Measurements from ENCODE around the gene UGT2B15.
"Not testable (repeated sequence)": the region's sequence is repeated elsewhere in the genome, so short reads cannot be mapped to it uniquely, and the experiment has no call there.

The UGT2B15 gene

DNA sequence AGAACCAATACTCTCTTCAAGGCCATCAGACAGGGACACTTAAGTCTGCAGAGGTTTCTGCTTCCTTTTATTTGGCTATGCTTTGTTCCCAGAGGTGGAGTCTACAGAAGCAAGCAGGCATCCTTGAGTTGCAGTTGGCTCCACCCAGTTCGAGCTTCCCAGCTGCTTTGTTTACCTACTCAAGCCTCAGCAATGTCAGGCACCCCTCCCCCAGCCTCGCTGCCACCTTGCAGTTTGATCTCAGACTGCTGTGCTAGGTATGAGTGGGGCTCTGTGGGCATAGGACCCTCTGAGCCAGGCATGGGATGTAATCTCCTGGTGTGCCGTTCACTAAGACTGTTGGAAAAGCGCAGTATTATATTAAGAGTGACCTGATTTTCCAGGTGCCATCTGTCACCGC is 12.6 kb upstream of the UGT2B15 start:
- Histone ChIP-seq H3K4me3 (ENCODE audit: low read length in 2 of 2) (no peak overlapping the region), H3K9ac (ENCODE audit: low read length in 2 of 2) (no peak overlapping the region), H3K9me3 (ENCODE audit: control insufficient read depth in 2 of 2, low read length in 2 of 2) (peaks cover 0 to 2% of the 10 kb centered on the region in 2 donors), H3K27ac (ENCODE audit: low read length) (no peak overlapping the region), H3K27me3 (ENCODE audit: control insufficient read depth in 1 of 2, insufficient read depth in 2 of 2, low read length in 2 of 2) (no peaks in the 10 kb centered on the region), H3K36me3 (ENCODE audit: control insufficient read depth in 2 of 2, insufficient read depth in 2 of 2, low read length in 2 of 2) (no peaks in the 10 kb centered on the region), H3K4me1 (ENCODE audit: control insufficient read depth, insufficient read depth, low read length) (no peaks in the 10 kb centered on the region)

DNA sequence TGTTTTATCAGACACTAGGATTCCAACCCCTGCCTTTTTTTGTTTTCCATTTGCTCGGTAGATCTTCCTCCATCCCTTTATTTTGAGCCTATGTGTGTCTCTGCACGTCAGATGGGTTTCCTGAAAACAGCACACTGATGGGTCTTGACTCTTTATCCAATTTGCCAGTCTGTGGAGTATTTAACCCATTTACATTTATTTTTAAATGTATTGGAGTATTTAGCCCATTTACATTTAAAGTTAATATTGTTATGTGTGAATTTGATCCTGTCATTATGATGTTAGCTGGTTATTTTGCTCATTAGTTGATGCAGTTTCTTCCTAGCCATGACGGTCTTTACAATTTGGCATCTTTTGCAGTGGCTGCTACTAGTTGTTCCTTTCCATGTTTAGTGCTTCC is 10.8 kb upstream of the UGT2B15 start:
- not testable (repeated sequence) for H3K36me3 ChIP-seq (ENCODE audit: control insufficient read depth in 2 of 2, insufficient read depth in 2 of 2, low read length in 2 of 2); H3K27ac ChIP-seq (ENCODE audit: low read length); H3K27me3 ChIP-seq (ENCODE audit: control insufficient read depth in 1 of 2, insufficient read depth in 2 of 2, low read length in 2 of 2); H3K9me3 ChIP-seq (ENCODE audit: control insufficient read depth in 2 of 2, low read length in 2 of 2); H3K9ac ChIP-seq (ENCODE audit: low read length in 2 of 2); H3K4me3 ChIP-seq (ENCODE audit: low read length in 2 of 2); H3K4me1 ChIP-seq (ENCODE audit: control insufficient read depth, insufficient read depth, low read length)

DNA sequence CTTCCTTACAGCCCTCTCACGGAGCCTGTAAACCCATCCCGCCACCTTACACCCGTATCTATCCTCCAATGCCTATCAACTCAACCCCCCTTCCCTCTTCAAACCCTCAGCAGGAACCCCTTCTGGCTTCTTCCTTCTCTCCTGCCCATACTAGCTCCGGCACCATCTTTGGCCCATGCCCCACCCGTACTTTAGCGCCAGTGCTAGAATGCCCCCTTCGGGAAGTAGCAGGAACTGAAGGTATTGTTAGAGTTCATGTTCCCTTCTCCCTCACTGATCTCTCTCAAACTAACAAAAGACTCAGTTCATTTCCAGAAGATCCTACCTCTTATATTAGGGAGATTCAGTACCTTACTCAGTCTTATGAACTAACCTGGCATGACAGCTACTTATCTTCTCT is 2.7 kb upstream of the UGT2B15 start:
- no peak overlapping the region for H3K9ac ChIP-seq (ENCODE audit: low read length in 2 of 2)
- H3K27ac ChIP-seq (ENCODE audit: low read length): no peak overlapping the region
- no peak overlapping the region for H3K4me3 ChIP-seq (ENCODE audit: low read length in 2 of 2)
- no peaks in the 10 kb centered on the region for H3K9me3 ChIP-seq (ENCODE audit: control insufficient read depth in 2 of 2, low read length in 2 of 2)
- no peaks in the 10 kb centered on the region for H3K27me3 ChIP-seq (ENCODE audit: control insufficient read depth in 1 of 2, insufficient read depth in 2 of 2, low read length in 2 of 2)
- H3K36me3 ChIP-seq (ENCODE audit: control insufficient read depth in 2 of 2, insufficient read depth in 2 of 2, low read length in 2 of 2): no peaks in the 10 kb centered on the region
- no peaks in the 10 kb centered on the region for H3K4me1 ChIP-seq (ENCODE audit: control insufficient read depth, insufficient read depth, low read length)

DNA sequence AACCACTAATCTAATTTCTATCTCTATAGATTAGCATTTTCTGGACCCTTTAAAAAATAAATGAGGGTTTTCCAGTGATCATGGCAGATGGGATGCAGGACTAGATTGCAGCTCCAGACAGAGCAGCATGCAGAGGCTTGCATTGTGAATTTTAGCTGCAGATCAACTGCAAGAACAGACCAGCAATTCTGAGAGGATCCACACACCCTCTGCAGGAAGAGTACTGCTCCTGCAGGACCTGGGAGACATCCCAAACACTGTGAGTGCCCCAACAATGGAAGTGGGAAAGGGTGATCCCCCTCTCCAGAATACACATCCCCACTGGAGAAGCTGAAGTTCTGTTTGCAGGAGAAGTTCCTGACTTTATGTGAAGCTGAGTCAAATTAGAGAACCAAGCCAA is 765 bp upstream of the UGT2B15 start:
- H3K4me3 ChIP-seq (ENCODE audit: low read length in 2 of 2); H3K27ac ChIP-seq (ENCODE audit: low read length); H3K36me3 ChIP-seq (ENCODE audit: control insufficient read depth in 2 of 2, insufficient read depth in 2 of 2, low read length in 2 of 2); H3K27me3 ChIP-seq (ENCODE audit: control insufficient read depth in 1 of 2, insufficient read depth in 2 of 2, low read length in 2 of 2); H3K9me3 ChIP-seq (ENCODE audit: control insufficient read depth in 2 of 2, low read length in 2 of 2); H3K4me1 ChIP-seq (ENCODE audit: control insufficient read depth, insufficient read depth, low read length); H3K9ac ChIP-seq (ENCODE audit: low read length in 2 of 2): not testable (repeated sequence)

DNA sequence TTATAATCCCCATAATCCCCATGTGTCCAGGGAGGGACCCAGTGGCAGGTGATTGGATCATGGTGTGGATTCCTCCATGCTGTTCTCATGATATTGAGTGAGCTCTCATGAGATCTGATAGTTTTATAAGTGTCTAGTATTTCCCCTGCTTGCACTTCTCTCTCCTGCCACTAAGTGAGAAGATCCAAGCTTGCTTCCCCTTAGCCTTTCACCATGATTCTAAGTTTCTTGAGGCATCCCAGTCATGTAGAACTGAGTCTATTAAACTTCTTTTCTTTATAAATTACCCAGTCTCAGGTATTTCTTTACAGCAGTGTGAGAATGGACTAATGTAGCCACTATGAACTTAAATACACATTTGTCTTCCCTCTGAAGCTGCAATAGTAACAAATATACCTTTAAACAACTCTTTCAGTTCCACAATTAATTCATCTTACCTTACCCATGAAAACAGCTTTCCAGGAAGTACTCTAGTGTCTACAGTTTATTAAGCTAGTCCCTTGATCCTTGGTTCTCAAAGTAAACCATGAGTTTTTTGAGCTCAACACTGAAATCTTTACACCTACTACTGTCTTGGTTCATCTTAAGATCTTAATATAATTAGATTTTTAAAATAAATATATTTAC is 1.8 kb downstream of the UGT2B15 start:
- H3K27ac ChIP-seq (ENCODE audit: low read length); H3K9me3 ChIP-seq (ENCODE audit: control insufficient read depth in 2 of 2, low read length in 2 of 2); H3K4me1 ChIP-seq (ENCODE audit: control insufficient read depth, insufficient read depth, low read length); H3K36me3 ChIP-seq (ENCODE audit: control insufficient read depth in 2 of 2, insufficient read depth in 2 of 2, low read length in 2 of 2); H3K4me3 ChIP-seq (ENCODE audit: low read length in 2 of 2); H3K9ac ChIP-seq (ENCODE audit: low read length in 2 of 2); H3K27me3 ChIP-seq (ENCODE audit: control insufficient read depth in 1 of 2, insufficient read depth in 2 of 2, low read length in 2 of 2): not testable (repeated sequence)

DNA sequence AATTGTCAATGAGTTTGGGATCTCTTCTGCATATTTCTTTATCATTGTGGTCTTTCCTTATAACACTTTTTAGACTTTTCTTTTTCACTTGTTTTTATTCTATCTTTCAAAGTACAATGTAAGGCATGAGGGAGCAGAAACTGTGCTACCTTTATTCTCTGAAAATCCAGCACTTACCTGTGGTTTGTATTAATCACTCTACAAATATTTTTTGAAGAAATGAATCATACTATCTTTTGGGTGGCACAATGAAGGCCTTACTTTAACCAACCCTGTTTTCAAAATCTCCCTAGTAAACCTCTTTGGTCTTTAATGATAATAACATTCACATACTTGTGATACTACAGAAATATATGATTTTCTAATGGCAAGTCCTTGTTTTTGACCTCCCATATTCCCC is 2.9 kb downstream of the UGT2B15 start:
- not testable (repeated sequence) for H3K4me3 ChIP-seq (ENCODE audit: low read length in 2 of 2); H3K27ac ChIP-seq (ENCODE audit: low read length); H3K4me1 ChIP-seq (ENCODE audit: control insufficient read depth, insufficient read depth, low read length); H3K9me3 ChIP-seq (ENCODE audit: control insufficient read depth in 2 of 2, low read length in 2 of 2); H3K36me3 ChIP-seq (ENCODE audit: control insufficient read depth in 2 of 2, insufficient read depth in 2 of 2, low read length in 2 of 2); H3K9ac ChIP-seq (ENCODE audit: low read length in 2 of 2); H3K27me3 ChIP-seq (ENCODE audit: control insufficient read depth in 1 of 2, insufficient read depth in 2 of 2, low read length in 2 of 2)

DNA sequence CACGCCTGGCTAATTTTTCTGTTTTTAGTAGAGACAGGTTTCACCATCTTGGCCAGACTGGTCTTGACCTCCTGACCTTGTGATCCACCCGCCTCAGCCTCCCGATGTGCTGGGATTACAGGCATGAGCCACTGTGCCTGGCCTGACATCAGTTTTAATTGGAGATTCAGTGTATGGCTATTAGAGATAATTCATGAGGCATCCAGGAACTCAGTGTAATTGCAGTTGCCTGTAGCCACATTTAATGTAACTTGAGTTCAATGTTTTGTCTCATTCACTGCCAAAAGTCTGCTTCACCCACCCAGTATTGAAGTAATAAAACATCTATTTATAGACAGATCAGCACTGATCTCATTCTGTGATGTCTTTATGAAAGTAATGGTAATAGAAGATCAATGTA is 5.7 kb downstream of the UGT2B15 start:
- H3K9me3 ChIP-seq (ENCODE audit: control insufficient read depth in 2 of 2, low read length in 2 of 2); H3K4me3 ChIP-seq (ENCODE audit: low read length in 2 of 2); H3K27ac ChIP-seq (ENCODE audit: low read length); H3K4me1 ChIP-seq (ENCODE audit: control insufficient read depth, insufficient read depth, low read length); H3K27me3 ChIP-seq (ENCODE audit: control insufficient read depth in 1 of 2, insufficient read depth in 2 of 2, low read length in 2 of 2); H3K9ac ChIP-seq (ENCODE audit: low read length in 2 of 2); H3K36me3 ChIP-seq (ENCODE audit: control insufficient read depth in 2 of 2, insufficient read depth in 2 of 2, low read length in 2 of 2): not testable (repeated sequence)

DNA sequence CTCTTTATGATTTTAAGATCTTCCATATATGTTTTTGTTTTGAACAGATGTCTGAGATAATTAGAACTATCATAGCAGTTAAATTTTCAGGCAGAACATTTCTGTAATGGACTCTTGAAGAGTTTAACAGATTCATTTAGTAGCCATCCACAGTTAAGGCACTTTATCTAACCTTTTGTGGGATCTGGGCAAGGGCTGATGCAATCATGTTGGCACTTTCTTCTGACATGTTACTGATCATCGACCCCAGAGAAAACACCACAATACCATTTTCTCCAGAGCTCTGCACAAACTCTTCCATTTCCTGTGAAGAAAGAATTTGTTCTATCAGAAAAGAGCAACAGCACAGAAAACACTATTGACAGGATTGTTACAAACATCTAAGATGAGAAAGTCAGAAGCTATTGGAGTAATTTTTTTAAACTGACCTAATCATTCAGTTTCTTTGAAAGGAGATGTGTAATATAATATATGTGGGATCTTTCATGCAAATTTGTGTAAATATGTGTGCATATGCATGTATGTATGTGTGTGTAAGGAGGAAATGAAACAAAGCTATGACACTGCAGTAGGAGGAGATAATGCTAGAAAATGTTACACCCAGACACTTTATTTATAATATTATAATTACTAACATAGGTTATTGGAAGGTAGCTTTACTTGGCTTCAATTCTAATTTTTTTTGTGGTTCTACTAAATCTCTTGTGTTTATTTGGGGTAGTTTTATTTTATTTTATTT is 7.4 kb downstream of the UGT2B15 start:
- not testable (repeated sequence) for H3K9ac ChIP-seq (ENCODE audit: low read length in 2 of 2); H3K4me1 ChIP-seq (ENCODE audit: control insufficient read depth, insufficient read depth, low read length); H3K27ac ChIP-seq (ENCODE audit: low read length); H3K9me3 ChIP-seq (ENCODE audit: control insufficient read depth in 2 of 2, low read length in 2 of 2); H3K4me3 ChIP-seq (ENCODE audit: low read length in 2 of 2); H3K27me3 ChIP-seq (ENCODE audit: control insufficient read depth in 1 of 2, insufficient read depth in 2 of 2, low read length in 2 of 2); H3K36me3 ChIP-seq (ENCODE audit: control insufficient read depth in 2 of 2, insufficient read depth in 2 of 2, low read length in 2 of 2)

DNA sequence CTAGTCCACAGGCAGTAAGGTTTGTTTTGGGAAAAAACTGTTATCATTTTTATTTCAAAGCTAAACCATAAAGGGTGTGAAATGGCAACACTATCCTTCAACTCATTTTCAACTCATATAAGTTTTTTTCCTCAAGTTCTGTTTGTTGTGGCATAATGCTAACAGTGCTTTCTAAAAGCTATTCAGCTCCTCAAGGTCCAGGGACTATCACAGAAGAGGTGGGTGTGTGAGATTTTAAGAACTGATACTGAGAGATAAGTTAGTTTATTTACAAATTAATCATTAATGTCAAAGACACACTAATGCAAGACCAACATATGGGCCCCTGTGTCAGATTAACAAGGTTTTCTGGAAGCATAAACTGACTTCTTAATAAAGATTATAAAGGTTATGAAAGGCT is 11.8 kb downstream of the UGT2B15 start:
- H3K9ac ChIP-seq (ENCODE audit: low read length in 2 of 2): no peak overlapping the region
- H3K36me3 ChIP-seq (ENCODE audit: control insufficient read depth in 2 of 2, insufficient read depth in 2 of 2, low read length in 2 of 2): no peaks in the 10 kb centered on the region
- H3K27me3 ChIP-seq (ENCODE audit: control insufficient read depth in 1 of 2, insufficient read depth in 2 of 2, low read length in 2 of 2): no peaks in the 10 kb centered on the region
- H3K4me1 ChIP-seq (ENCODE audit: control insufficient read depth, insufficient read depth, low read length): no peaks in the 10 kb centered on the region
- H3K4me3 ChIP-seq (ENCODE audit: low read length in 2 of 2): no peak overlapping the region
- no peak overlapping the region for H3K27ac ChIP-seq (ENCODE audit: low read length)
- H3K9me3 ChIP-seq (ENCODE audit: control insufficient read depth in 2 of 2, low read length in 2 of 2): no peaks in the 10 kb centered on the region

DNA sequence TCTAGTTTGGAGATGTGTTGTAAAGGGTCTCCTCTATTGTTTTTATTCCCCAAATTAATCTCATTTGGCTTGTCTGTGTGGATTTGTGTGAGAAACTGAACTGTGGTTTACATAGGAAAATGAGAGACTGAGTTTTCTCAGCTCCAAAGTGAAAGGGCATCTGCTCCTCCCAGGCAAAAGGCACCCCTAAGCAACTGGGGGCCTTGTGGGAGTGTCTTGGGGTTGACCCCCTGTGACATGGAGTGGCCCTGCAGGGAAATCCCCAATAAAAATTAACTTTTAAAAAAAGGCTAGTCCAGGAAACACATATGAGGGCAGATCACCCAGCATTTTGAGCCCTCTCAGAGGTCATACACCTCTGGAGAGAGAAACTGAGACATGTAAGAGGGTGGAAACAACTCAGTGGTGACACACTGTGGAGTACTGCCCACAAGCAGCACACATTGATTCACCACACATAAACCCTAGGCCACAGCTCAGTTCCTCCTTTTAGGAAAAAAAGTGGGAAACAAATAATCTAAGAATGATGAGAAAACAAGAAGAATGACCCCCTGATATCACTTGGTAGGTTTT is 13.3 kb downstream of the UGT2B15 start:
- H3K4me3 ChIP-seq (ENCODE audit: low read length in 2 of 2); H3K27me3 ChIP-seq (ENCODE audit: control insufficient read depth in 1 of 2, insufficient read depth in 2 of 2, low read length in 2 of 2); H3K36me3 ChIP-seq (ENCODE audit: control insufficient read depth in 2 of 2, insufficient read depth in 2 of 2, low read length in 2 of 2); H3K27ac ChIP-seq (ENCODE audit: low read length); H3K9ac ChIP-seq (ENCODE audit: low read length in 2 of 2); H3K4me1 ChIP-seq (ENCODE audit: control insufficient read depth, insufficient read depth, low read length); H3K9me3 ChIP-seq (ENCODE audit: control insufficient read depth in 2 of 2, low read length in 2 of 2): not testable (repeated sequence)

DNA sequence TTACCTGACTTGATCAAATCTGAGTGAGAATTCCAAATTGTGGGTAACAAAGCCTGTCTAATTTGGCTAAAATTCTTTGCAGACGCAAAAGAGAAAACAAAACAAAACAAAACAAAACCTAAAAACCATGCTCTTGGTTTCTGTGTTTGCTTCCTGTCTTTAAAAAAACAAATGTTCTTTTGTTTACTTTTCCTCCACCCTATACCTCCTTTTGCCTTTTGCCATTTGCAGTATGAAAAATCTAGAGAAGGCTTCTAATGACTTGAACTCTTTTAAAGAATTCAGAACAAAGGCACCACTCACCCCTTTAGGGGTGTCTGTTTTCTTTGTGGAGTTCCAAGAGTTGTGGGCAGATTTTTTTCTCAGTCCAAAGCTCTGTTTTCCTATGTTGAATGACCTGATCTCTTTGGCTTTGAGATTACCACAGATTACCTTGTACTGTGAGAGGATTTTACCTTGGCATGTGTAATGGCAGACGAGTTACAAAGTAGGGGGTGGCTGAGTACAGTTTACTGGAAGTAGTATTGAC is 13.9 kb downstream of the UGT2B15 start:
- not testable (repeated sequence) for H3K9me3 ChIP-seq (ENCODE audit: control insufficient read depth in 2 of 2, low read length in 2 of 2); H3K4me3 ChIP-seq (ENCODE audit: low read length in 2 of 2); H3K36me3 ChIP-seq (ENCODE audit: control insufficient read depth in 2 of 2, insufficient read depth in 2 of 2, low read length in 2 of 2); H3K4me1 ChIP-seq (ENCODE audit: control insufficient read depth, insufficient read depth, low read length); H3K27me3 ChIP-seq (ENCODE audit: control insufficient read depth in 1 of 2, insufficient read depth in 2 of 2, low read length in 2 of 2); H3K9ac ChIP-seq (ENCODE audit: low read length in 2 of 2); H3K27ac ChIP-seq (ENCODE audit: low read length)

Data from stomach smooth muscle (tissue), 2 donors.